HS-5 (cell line): ENCODE results near the gene AFMID.
"Not testable (repeated sequence)": the region's sequence is repeated elsewhere in the genome, so short reads cannot be mapped to it uniquely, and the experiment has no call there.

ENCODE experiments used
- DNase-seq: peaks from one replicate; pipeline ENCODE4 v3.0.0-alpha.2; 2012; ENCODE audit warnings: low read depth

The AFMID gene

DNA sequence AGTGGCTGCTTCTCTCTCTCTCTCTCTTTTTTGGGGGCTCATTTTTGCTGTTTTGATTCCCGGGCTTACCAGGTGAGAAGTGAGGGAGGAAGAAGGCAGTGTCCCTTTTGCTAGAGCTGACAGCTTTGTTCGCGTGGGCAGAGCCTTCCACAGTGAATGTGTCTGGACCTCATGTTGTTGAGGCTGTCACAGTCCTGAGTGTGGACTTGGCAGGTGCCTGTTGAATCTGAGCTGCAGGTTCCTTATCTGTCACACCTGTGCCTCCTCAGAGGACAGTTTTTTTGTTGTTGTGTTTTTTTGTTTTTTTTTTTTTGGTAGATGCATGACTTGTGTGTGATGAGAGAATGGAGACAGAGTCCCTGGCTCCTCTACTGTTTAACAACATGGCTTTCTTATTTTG lies 36.6 kb downstream of the AFMID start:
- no peak for DNase-seq

GRCh38 chr17:78224231-78225087 lies 37.3 kb downstream of the AFMID start:
- no peak for DNase-seq

- no peak for DNase-seq
These were observed 38.1 kb downstream of the AFMID start for GRCh38 chr17:78225088-78225865.

GRCh38 chr17:78226055-78226758 lies 39.0 kb downstream of the AFMID start:
- no peak for DNase-seq

- no peak for DNase-seq
These were observed 39.7 kb downstream of the AFMID start for GRCh38 chr17:78226759-78227454.

- no peak for DNase-seq
These were observed 40.3 kb downstream of the AFMID start for GRCh38 chr17:78227455-78227916.

- no peak for DNase-seq
These were observed 41.0 kb downstream of the AFMID start for GRCh38 chr17:78228176-78228575.

- no peak for DNase-seq
These were observed 43.2 kb downstream of the AFMID start for GRCh38 chr17:78230252-78230962.

DNA sequence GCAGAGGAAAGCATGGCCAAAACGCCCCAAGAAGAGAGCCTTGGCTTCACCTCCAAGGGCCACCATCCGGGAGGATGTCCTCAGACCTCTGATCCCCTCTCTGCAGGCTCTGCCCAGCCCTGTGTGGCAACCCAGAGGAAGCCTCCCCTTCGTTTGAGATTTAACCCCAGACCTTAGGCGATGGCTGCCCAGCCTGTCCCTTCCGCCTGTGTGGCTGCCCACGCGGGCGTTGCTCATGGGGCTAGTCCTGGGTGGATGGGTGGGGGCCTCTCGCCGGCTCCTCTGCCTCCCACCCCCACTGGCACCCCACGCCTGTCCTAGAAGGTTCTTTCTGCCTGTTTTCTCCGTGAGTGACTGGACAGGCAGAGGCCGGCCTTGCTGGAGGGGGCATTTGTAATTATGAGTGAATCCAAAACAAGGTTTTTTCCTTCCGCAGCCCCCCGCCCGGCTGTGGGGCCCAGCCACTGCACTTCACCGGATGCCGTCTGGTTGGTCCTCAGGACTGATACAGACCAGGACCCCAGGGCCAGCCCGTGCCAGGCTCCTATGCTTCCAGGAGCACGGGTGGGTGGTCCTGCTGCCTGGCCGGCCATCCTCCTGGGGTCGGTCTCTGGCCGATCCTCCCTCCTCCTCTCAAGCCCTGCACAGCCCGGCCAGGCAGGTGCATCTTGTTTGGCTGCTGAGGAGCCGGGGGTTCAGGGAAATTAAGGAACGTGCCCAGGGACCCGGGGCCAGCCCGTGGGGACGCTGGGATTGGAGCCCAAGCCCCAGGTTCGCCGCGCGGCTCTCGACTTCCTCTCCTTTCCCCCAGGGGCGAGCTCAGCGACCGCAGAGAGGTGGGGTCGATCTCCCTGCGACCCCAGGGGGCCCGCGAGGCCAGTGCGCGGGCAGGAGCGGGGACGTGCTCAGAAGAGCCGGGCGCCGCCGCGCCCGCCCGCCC lies 44.1 kb downstream of the AFMID start, which contains the start of gene TMEM235:
Gene TMEM235, plus strand, starts transcription at position 636 of the 940 bp plus-strand sequence. CDS start 393 bp downstream, outside the sequence.
- DNase-seq, result no peak

- no peak for DNase-seq
These were observed 45.1 kb downstream of the AFMID start for GRCh38 chr17:78231991-78232858.

- DNase-seq, result no peak
These were observed 45.7 kb downstream of the AFMID start for GRCh38 chr17:78232859-78233173.

GRCh38 chr17:78233678-78234077 lies 46.5 kb downstream of the AFMID start:
- DNase-seq, result no peak

- no peak for DNase-seq
These were observed 47.2 kb downstream of the AFMID start for GRCh38 chr17:78234261-78234865.

DNA sequence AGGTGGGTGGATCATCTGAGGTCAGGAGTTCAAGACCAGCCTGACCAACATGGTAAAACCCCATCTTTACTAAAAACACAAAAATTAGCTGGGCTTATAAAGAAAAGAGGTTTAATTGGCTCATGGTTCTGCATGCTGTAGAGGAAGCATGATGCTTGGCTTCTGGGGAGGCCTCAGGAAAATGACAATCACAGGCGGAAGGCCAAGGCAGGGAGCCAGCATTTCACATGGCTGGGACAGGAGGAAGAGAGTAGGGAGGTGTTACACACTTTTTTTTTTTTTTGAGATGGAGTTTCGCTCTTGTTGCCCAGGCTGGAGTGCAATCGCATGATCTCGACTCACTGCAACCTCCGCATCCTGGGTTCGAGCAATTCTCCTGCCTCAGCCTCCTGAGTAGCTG lies 47.9 kb downstream of the AFMID start:
- DNase-seq, result not testable (repeated sequence)

DNA sequence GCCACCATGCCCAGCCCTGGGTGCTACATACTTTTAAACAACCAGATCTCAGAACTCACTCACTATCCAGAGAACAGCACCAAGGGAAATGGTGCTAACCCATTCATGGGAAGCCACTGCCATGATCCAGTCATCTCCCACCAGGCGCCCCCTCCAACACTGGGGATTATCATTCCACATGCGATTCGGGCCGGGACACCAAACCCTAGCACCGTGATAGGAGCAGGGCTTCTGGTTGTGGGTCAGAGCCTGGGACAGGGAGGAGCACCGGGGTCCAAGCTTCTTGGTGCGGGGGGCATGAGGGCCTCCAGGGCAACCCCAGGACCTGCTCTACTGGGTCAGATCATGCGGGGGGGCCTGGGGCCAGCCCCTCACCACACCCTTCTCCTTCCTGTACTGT lies 48.7 kb downstream of the AFMID start:
- no peak for DNase-seq

- no peak for DNase-seq
These were observed 49.4 kb downstream of the AFMID start for GRCh38 chr17:78236362-78237127.

DNA sequence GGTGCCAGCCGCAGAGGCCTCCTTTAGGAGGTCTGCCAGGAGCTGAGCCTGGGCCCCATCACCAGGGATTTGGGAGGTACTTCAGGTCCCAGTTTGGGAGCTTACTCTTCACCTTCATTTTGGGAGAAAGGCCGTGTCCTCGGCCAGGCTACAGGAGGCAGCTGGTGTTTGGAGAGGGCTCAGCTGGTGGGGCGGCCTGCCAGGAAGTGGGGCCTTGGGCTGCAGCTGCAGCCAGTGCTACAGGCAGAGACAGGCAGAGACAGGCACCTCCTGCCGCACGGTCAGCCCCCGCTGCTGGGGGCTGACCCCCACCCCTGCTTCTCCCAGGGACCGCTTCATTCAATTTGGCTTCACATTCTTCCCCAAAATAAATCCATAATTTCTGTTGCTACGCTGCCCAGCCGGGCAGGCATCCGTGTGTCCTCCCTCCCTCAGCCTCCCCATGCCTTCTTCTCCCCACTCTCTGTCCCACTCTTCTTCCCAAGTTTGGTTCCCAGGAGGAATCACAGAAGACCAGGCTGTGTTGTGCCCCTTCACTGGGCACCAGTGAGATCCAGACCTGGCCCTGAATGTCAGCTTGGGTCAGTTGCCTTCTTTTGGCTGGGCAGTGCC lies 50.3 kb downstream of the AFMID start:
- no peak for DNase-seq
